Activated CD4-positive, CD25-positive, alpha-beta regulatory T cell treated with anti-CD3 and anti-CD28 coated beads, Interleukin-2, amount 50 U/mL, for 72 hours (primary cell): ENCODE data around the gene ATP6V1C2.
A peak's percentile ranks its signal among the peaks of the same experiment; 100 is the strongest.
"Not testable (repeated sequence)": the region's sequence is repeated elsewhere in the genome, so short reads cannot be mapped to it uniquely, and the experiment has no call there.

Experiments
- DNase-seq: peaks from one replicate; pipeline ENCODE4 v3.0.0; 2021

ATP6V1C2 gene

DNA sequence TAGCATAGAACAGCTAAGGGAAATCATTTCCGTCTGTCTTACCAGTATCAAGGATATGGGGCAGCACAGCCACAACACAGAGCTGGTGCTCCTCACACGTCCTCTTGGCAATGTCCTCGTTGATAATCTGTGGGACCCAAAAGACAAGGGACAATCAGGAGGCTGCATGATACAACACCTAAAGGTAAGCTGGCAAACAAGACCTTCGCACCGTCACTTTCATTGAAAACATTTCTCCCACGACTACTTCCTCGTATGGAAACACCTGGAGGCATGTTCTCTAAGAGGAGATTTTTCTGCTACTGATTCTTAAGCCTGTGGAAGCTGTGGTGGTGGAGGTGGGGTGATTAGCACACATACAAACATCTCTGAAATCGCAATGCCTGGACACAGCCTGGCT, 67.4 kb downstream of the ATP6V1C2 start:
- no peak for DNase-seq

GRCh38 chr2:10790228-10790973, 69.0 kb downstream of the ATP6V1C2 start:
- DNase-seq, result no peak

DNA sequence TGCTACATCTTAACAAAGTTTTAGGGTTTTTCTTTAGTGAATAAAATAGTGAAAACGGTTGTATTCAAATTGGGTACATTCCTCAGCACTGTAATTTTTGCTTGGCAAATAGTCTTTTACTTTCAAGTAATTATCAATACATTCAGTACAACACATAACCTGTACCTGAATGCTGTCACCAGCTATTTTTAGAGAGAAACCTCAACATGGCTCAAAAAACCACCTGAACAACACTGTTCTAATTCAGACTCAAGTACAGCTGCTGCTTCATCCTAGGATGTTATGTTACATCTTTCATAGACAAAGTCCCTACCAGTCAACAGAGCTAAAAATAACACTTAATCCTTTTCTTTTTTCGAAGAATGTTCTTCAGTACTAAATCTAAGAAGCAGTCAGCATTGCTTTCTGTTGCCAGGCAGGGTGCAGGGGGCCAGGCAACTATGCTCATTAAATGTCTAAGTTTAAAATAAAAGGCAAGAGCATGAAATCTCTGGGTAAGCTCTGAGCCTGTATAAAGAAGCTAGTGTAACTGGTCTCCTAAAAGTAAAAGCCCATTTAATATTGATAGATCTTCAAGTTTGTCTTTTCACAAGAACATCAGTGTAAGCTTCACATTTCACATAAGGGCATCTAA, 70.7 kb downstream of the ATP6V1C2 start:
- DNase-seq, result no peak

GRCh38 chr2:10792660-10793400, 71.4 kb downstream of the ATP6V1C2 start:
- no peak for DNase-seq

DNA sequence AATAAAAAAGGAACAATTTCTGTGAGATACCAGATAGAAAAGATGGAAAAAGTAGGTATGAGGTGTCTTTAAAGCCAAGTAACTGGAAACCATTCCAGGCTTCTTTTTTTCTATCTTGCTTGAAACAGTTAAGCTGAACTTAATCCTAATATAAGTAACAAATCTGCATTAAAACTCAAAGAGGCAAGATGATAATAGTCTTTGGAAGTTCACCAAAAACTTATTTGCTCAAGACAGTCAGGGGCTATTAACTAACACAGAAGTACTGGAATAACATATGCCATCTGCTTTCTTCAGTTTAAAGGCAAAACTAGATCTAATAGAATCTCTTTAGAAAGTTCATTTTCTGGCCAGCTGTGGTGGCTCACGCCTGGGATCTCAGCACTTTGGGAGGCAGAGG, 72.4 kb downstream of the ATP6V1C2 start:
- no peak for DNase-seq

GRCh38 chr2:10794876-10795275, 73.4 kb downstream of the ATP6V1C2 start:
- no peak for DNase-seq

GRCh38 chr2:10795508-10796046, 74.1 kb downstream of the ATP6V1C2 start:
- no peak for DNase-seq

DNA sequence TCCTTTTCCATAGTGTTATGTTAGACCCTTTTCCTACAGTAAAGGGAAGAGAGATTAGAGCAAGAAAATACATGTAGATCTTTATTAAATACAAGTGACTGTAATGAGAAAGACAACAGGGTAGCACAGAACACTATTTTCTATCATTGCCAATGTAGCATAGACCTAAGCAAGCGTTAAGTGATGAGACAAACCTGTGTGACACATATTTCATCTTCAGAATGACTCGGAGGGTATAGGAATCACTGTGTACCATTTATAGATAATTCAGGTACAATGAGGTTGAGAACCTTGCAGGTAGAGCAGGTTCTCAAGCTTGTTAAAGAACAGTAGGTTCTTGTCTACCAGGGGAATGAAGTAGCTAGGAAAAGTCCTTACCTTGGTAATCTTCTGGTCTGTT, 75.3 kb downstream of the ATP6V1C2 start:
- DNase-seq, result no peak

DNA sequence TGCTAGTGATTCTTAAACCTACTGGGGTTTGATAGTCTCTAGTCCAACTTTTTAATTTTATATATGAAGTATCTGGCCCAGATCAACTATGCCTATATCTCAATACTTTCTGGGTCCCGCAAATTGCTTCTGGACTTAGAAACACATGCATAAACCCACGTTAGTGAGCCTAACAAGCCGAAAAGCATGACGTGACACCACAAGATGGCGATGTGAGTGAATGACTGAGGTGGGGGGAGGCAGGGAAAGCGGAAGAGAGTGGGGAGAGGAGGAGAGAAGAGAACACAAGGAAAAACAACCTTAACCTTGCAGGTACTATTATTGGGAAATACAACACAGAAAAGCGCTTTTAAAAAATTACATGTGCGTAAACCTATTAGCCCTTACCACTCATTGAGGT, 77.4 kb downstream of the ATP6V1C2 start:
- no peak for DNase-seq

DNA sequence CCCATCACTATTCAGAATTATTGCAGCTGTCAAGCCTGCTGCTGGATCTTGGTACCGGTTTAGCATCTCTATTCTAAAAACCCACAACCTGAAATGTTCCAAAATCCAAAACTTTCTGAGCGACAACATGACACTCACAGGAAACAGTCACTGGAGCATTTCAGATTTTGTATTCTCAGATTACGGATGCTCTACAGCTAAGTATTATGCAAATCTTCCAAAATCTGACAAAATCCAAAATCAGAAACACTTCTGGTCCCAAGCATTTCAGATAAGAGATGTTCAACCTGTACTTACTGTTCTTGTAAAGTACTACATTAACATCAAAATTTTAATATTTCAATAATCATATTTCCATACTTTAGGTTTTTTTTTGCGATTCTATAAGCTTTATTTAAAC, 78.7 kb downstream of the ATP6V1C2 start:
- DNase-seq, result no peak

DNA sequence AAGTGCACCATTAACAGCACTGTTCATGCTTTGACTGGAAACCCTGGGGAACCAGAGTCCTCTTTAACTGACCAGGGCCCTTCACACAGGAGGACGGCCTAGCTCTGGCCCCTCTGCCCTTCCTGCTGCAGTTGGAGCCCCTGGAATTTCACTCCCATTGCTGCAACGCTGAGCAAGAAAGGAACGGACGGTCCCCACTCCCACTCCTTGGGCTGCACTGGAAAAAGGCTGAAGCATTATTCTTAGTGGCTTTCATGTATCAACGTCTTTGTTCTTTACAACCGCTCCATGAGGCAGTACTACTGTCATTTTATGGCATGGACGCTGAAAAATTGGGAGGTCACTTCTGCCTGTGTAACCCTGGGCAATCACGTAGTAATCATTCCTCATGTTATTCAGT, 81.2 kb downstream of the ATP6V1C2 start:
- no peak for DNase-seq

DNA sequence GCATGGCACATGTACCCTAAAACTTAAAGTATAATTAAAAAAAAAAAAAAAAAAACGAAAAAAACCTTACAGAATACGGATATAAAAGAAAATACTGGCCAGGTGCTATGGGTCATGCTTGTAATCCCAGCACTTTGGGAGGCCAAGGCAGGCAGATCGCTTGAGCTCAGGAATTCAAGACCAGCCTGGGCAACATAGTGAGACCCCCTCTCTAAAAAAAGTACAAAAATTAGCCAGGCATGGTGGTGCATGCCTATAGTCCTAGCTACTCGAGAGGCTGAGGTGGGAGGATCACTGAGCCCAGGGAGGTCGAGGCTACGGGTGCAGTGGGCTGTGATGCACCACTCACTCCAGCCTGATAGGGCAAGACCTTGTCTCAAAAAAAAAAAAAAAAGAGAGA, 84.6 kb downstream of the ATP6V1C2 start:
- DNase-seq, result not testable (repeated sequence)

DNA sequence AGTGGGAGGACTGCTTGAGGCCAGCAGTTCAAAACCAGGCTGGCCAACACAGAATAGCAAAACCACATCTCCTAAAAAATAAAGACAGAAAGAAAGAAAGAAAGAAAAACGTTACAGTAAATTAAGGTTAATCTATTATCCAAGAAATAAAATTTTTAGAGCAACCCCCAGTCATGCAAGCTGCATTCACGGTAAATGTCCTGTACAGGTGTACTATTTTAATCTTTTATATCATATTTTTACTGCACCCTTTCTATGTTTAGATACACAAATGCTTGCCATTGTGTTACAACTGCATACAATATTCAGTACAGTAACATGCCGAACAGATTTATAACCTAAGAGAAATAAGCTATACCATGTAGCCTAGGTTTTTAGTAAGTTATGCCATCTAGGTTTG, 85.1 kb downstream of the ATP6V1C2 start:
- no peak for DNase-seq

DNA sequence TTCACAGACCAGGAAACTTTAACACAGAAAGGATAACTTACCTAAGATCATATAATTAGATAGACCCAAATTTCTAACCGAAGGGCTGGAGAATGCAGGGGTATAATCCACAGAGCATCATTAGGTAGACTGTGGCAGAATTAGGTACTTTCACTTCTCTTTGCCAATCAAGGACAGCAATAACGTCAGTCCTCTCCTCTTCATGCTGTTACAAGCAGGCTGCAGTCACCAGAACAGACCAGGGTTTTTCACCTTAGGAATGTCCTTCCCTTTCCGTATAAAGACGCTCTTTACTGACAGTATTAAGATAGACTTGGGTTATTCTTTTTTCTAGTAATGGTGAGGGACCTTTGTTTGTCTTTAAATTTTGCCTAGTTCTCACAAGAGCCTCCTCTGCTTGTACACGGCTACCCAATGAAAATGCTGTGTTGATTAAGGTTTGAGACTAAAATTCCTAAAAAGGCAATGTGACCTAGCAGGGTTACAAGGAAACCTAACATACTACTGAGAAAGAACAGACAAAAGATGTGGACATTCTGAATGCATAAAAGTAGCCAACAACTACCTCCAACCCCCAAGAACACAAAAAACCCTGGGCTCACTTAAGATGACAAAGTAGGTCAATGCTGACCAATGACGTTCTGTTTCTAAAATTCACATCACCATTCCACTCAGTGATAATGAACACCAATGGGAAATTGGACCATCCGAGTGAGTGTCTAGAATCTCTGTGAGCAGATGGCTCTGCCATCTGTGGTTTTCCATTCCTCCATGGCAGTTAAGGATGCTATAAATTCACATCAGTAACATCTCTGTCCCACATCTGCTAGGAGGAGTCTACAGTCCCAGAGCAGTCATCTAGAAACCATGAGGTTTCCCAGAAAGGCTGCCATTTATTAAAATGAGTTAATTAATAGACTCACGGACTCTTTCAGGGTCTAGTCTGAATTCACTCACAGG, 89.1 kb downstream of the ATP6V1C2 start:
- no peak for DNase-seq

GRCh38 chr2:10811517-10811916, 90.1 kb downstream of the ATP6V1C2 start:
- DNase-seq, result no peak

DNA sequence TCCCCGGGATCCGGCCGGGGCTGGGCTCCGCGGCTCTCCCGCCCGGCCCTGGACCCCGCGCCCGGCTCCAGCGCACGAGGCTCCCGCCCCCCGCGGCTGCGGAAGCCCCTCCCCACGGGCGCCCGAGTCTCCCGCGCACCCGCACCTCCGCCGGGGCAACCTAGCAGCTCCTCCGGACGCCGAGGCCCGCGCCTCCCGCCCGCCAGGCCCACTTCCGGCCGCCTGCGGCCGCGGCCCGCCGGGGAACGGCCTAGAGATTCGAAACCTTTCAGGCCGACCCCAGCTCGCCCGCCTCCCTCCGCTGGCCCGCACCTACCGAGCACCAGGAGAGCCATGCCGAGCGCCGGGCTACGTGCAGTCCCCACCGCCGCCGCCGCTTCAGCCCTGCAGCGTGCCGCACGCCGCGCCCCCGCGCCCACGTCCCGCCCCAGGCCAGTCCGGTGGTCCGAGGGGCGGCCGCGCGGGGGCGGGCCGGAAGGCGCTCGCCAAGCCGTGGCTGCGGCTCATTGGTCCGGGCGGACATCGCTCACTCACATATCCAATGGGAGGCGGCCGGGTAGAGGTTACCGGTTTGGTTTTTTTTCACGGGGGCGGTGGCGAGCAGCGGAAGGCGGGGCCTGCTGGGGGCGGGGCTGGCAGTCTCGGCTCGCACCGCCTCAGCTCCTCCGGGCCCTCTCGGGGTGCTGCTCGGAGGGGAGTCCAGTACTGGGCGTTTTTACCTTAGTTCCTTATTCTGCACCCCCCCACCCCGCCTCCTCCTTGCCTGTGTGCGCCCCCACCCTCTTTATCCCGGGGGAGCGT, 91.1 kb downstream of the ATP6V1C2 start, which contains the start of gene PDIA6:
TSS of gene PDIA6 (minus strand) at position 424 of the 801 bp plus-strand sequence. CDS start at position 335, 89 bp downstream.
- peak; percentile 97 for DNase-seq

GRCh38 chr2:10813163-10814138, 92.0 kb downstream of the ATP6V1C2 start:
- DNase-seq, result not testable (repeated sequence)

GRCh38 chr2:10814142-10814541, 92.7 kb downstream of the ATP6V1C2 start:
- no peak for DNase-seq

DNA sequence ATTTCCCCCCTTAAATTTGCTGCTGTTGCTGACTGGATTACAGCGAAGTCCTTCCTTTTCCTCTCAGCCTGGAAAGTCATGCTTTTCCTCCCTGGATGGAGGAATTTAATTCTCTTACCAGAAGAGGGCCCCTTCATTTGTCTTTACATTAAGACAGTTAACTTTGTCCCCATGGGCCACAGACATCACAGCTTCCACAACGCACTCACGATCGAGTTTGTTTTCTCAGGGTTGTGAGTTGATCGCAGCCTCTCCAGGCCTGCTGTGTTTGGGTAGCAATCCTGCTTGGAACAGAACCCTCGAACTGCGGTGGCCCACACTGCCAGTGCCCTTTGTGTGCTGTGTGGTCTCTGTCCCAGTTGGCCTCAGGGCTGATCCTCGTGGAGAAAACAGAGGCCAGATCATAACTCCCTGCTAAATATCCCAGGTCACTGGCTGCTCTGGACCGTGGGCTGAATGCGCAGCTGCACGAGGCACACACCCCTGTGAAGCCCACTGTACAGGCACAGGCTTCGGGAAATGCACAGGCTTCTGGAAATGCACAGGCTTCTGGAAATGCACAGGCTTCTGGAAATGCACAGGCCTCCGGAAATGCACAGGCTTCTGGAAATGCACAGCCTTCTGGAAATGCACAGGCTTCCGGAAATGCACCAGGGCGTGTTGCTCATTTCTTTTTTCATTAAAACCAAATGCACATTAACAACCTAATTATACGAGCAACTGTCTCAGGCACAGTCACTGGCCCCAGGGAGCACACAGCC, 93.3 kb downstream of the ATP6V1C2 start:
- no peak for DNase-seq
